Stimulated activated CD8-positive, alpha-beta memory T cell treated with anti-CD3 and anti-CD28 coated beads, Interleukin-15, amount 100 ng/mL, for 4 hours (primary cell): ENCODE measurements around the gene SFMBT2.

ENCODE experiments used
- DNase-seq, 2 donors: peaks; one replicate each; pipeline ENCODE4 v3.0.0-alpha.2; 2020; ENCODE audit warnings: low read depth in 2 of 2

SFMBT2 gene

DNA sequence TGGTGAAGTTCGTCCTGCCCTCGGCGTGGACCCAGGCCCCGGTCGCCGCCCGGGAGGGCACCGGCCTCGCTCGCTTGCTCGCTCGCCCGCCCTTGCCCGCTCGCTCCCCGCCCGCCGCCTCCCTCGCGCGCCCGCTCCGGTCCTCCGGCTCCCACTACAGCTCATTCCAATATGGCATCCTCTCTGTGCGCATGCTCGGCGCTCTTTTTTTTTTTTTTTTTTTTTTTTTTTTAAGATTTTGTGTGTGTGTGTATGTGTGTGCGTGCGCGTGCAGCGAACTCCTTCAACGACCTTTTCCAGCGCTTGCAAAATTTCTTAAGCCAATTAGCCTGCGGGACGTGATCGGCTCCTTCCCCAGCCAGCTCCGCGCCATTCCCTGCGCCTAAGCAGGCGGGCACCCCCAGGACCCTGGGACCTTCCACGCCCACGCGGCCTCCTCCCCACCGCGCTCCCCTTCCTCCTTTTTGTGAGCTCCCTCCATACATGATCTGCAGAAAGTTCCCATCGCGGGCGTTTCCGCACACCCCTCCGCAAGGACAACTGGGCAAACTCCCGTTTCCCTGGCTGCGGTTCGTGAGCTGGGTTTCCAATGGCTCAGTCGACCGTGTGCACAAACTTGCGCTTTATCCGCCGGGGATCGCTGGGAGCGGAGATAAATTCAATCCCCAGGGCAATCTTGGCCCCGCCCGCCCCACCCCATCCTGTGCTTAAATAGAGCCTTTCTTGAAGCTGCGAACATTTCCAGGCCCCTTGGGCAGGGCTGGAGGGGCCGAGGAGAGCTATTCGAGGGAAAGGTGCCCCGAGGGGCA, at the start of gene SFMBT2:
Gene SFMBT2, minus strand, starts transcription at position 173 of the 809 bp plus-strand sequence. CDS start 29,136 bp downstream, outside the sequence.
- DNase-seq = peak in 1 of 2 donors; percentile 32

DNA sequence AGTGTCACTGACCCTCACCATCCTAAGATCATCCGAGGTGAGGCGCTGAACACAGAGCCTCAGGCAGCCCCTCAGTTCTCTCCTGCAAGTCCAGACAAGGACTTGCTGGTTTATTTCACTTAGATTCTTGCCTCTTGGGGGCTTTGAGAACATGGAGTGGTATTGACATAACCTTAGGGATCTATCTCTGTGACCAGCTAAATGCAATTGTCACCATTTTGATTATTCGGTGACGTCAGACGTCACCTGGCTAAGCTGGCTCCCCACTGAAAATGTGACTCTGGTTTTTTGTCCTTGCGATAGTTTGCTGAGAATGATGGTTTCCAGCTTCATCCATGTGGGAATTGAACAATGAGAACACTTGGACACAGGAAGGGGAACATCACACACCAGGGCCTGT, 49.2 kb upstream of the SFMBT2 start:
- no peak for DNase-seq

DNA sequence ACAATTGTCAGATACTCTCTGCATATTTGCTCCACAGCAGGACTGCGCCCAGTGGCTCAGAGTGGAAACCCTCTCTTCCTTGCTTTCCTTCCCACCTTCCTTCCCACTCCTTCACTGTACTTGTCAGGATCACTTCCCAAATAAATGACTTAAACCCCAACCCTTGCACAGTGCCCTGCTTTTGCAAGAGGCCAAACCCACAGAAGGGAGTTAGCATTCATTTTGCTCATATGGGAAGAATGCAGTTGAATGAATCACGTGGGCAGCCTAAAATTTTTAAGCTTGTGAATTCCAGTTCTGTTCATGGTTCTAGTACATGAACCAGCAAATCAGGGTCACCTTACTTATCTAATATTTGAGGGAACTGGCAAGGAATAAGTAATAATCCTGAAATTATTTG, 47.7 kb upstream of the SFMBT2 start:
- DNase-seq = no peak

- DNase-seq = no peak
These were observed 46.9 kb upstream of the SFMBT2 start for GRCh38 chr10:7457478-7458316.

DNA sequence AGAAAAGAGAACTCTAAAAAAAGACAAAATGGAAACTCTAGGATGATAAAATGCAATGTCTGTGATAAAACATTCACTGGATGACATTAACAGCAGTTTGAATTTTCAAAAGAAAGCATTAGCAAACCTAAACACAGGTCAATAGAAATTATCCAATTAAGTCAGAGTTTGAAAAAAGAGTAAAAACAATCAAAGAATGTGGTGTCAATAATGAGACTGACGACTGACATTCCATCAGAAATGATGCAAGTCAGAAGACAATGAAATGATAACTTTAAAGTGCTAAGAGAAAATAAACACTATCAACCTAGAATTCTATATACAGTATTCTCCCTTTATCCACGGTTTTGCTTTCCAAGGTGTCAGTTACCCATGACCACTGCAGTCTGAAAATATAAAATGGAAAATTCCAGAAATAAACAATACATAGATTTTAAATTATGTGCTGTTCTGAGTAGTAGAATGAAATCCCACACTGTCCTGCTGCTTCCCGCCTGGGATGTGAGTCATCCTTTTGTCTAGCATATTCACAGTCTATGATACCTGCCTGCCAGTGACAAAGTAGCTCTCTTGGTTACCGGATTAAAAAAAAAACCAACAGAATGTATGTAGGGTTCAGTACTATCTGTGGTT, 38.3 kb upstream of the SFMBT2 start:
- no peak for DNase-seq

GRCh38 chr10:7445474-7446185, 34.8 kb upstream of the SFMBT2 start:
- DNase-seq = no peak

GRCh38 chr10:7444551-7445121, 33.8 kb upstream of the SFMBT2 start:
- DNase-seq = no peak

- DNase-seq = no peak
These were observed 32.2 kb upstream of the SFMBT2 start for GRCh38 chr10:7443036-7443435.

- no peak for DNase-seq
These were observed 30.7 kb upstream of the SFMBT2 start for GRCh38 chr10:7441403-7442147.

DNA sequence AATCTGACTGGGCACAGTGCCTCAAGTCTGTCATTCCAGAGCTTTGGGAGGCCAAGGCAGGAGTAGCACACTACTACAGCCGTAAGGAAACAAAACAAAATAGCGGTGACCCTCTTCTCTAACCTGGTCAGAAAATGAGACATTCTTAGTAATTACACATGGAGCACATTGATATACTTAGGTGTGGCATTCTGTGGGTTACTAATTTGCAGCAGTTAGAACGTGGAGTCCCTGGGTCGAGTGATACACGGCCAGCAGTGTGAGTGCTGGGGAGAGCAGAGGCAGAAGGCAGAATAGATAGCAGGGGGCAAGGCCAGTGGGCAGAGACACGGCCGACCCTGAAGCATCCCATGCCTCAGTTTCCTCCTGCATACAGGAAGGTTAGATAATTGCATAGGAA, 28.9 kb upstream of the SFMBT2 start:
- no peak for DNase-seq

- no peak for DNase-seq
These were observed 27.6 kb upstream of the SFMBT2 start for GRCh38 chr10:7438196-7438986.

DNA sequence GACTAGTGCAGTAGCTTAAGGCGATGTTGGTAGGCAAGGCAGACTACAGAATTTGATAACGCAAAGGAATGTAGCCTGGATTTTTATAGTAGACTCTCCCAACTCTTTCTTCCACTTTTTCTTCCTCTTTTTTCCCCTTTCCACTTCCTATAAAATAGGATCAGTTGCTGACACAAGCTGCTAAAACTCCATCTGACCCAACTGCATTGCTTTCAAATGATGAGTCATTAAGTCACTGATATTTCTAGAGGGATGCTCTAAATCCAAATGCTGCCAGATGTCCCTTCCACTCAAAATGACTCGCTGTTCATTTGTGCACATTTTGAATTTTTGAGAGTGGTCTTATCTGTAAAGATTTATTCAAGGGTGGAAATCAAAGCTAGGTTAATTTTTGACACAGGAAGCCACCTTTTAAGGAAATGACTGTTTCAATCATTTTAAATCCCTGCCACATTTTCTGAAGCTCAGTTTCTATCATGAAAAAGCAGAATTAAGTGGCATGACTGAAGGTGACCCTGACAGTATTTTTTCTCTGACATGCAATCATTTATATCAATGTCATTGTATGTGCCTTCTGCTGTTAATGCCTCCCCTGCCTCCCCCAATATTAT, 25.8 kb upstream of the SFMBT2 start:
- DNase-seq = no peak

DNA sequence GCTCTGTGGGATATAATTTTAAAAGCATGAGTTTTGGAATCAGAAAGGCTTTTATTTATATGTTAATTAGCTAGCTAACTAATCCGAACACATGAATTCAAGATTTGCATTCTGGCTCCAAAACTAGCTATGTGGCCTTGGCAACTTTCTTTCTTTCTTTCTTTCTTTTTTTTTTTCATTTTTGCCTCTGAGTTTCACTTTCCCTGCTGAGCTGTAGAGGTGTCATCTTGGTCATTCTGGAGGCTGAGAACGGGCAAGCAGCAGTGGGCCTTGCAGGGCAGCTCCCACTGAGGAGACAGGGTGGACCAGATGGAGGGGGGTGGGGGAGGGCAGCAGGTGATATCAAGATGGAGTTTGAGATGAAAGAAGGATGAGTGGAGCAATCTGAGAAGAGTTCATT, 24.8 kb upstream of the SFMBT2 start:
- no peak for DNase-seq

DNA sequence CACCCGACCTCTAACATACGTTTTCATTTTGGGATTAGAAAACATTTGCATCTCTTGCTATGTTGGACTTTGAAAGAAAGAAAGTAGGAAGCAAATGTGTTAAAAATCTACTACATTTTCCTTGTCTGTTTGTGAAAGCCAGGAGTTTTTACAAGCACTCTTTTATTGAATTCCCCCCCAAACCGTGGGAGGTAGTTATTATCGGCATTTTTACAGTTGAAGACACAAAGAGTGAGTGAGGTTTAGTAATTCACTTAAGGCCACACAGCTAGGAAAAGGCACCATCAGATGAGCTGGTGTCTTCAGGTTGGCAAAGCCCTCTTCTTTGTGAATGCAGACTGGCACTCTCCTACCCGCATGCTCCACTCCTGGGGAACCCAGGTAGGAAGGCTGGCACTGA, 23.5 kb upstream of the SFMBT2 start:
- DNase-seq = no peak

DNA sequence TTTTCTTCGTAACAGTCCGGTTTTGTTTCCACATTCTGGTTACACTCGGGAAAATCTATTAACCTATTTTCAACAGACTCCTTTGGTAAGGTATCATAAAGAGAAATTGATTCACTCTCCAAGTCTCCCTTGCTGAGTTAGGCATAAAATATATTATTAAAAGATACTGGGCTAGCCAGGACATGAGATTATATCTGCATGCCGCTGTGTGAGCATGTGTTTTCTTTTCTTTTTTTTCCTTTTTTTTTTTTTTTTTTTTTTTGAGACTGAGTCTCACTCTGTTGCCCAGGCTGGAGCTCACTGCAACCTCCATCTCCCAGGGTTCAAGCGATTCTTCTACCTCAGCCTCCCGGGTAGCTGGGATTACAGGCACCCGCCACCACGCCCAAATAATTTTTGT, 23.0 kb upstream of the SFMBT2 start:
- DNase-seq = no peak

GRCh38 chr10:7432884-7433726, 22.3 kb upstream of the SFMBT2 start:
- no peak for DNase-seq

DNA sequence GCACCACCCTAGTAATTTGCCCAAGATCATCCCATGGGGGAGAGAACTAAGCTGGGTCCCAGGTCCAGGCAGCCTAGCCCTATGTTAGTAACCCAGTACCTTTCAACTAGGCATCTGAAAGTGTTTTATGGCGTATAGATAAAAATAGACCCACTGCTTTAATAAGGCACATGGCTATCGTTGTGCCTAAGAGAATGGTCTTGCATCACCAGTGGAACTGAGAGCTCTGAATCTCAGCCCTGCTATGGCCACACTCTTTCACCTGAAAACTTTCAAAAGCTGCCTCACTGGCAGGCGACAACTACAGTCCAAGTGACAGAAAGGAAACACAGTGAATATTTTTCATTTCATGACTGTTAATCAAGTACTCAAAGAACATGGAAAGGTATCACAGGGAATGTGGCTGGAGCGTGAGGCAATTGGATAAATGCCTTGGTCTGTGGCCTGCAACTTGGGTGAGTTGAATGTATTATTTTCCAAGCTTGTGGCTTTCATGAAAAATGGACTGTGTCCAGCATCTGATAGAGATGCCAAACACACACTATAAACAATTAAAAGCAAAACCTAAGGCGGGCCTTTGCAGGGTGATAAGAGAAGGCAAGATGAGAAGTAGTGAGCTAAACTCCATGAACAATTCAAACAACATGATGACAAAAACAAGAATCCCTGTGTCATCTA, 18.0 kb upstream of the SFMBT2 start:
- DNase-seq = no peak

DNA sequence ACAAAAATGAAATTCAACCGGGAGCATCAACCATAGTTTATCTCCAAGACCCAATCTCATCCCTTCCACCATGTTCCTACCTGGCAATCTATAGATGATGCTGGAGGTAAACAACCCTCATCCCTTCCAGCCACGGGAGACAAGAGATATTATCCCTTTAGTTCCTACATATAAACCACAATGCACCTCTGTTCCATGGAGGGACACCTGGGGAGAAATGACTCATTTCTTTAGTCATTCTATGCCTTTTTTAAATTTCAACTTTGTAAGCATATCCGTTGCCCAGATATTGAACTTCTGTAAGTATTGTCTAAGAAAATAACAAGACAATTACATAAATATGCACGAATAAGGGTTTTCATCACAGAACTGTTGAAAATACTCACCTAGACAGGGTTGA, 15.5 kb upstream of the SFMBT2 start:
- no peak for DNase-seq
